Measurements from ENCODE around the gene NACC2.
"Not testable (repeated sequence)": the region's sequence is repeated elsewhere in the genome, so short reads cannot be mapped to it uniquely, and the experiment has no call there.

DNA sequence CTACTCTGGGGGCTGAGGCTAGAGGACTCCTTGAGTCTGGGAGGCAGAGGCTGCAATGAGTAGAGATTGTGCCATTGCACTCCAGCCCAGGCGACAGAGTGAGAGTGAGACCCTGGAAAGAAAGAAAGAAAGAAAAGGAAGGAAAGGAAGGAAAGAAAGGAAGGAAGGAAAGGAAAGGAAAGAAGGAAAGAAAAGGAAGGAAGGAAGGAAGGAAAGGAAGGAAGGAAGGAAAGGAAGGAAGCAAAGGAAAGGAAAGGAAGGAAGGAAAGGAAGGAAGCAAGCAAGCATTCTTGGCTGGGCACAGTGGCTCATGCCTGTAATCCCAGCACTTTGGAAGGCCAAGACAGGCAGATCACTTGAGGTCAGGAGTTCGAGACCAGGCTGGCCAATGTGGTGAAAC lies 54.2 kb downstream of the NACC2 start:
- TF ChIP-seq, protein P1, sequence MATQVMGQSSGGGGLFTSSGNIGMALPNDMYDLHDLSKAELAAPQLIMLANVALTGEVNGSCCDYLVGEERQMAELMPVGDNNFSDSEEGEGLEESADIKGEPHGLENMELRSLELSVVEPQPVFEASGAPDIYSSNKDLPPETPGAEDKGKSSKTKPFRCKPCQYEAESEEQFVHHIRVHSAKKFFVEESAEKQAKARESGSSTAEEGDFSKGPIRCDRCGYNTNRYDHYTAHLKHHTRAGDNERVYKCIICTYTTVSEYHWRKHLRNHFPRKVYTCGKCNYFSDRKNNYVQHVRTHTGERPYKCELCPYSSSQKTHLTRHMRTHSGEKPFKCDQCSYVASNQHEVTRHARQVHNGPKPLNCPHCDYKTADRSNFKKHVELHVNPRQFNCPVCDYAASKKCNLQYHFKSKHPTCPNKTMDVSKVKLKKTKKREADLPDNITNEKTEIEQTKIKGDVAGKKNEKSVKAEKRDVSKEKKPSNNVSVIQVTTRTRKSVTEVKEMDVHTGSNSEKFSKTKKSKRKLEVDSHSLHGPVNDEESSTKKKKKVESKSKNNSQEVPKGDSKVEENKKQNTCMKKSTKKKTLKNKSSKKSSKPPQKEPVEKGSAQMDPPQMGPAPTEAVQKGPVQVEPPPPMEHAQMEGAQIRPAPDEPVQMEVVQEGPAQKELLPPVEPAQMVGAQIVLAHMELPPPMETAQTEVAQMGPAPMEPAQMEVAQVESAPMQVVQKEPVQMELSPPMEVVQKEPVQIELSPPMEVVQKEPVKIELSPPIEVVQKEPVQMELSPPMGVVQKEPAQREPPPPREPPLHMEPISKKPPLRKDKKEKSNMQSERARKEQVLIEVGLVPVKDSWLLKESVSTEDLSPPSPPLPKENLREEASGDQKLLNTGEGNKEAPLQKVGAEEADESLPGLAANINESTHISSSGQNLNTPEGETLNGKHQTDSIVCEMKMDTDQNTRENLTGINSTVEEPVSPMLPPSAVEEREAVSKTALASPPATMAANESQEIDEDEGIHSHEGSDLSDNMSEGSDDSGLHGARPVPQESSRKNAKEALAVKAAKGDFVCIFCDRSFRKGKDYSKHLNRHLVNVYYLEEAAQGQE (IDR thresholded peaks at IDR 0.05; ENCODE audit: low read depth, low read length) = not testable (repeated sequence)
- TF ChIP-seq JUND (IDR thresholded peaks at IDR 0.05); SIN3A (IDR thresholded peaks at IDR 0.05; ENCODE audit: borderline replicate concordance, low read depth, low read length); RCOR1 (IDR thresholded peaks at IDR 0.05; ENCODE audit: low read length); EP300 (IDR thresholded peaks at IDR 0.05; ENCODE audit: borderline replicate concordance in 1 of 2, low read depth in 1 of 2, low read length in 1 of 2): not testable (repeated sequence)
- TF ChIP-seq, protein P2, sequence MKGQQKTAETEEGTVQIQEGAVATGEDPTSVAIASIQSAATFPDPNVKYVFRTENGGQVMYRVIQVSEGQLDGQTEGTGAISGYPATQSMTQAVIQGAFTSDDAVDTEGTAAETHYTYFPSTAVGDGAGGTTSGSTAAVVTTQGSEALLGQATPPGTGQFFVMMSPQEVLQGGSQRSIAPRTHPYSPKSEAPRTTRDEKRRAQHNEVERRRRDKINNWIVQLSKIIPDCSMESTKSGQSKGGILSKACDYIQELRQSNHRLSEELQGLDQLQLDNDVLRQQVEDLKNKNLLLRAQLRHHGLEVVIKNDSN (IDR thresholded peaks at IDR 0.05; ENCODE audit: borderline replicate concordance, low read depth) = not testable (repeated sequence)
- TF ChIP-seq, protein P3, sequence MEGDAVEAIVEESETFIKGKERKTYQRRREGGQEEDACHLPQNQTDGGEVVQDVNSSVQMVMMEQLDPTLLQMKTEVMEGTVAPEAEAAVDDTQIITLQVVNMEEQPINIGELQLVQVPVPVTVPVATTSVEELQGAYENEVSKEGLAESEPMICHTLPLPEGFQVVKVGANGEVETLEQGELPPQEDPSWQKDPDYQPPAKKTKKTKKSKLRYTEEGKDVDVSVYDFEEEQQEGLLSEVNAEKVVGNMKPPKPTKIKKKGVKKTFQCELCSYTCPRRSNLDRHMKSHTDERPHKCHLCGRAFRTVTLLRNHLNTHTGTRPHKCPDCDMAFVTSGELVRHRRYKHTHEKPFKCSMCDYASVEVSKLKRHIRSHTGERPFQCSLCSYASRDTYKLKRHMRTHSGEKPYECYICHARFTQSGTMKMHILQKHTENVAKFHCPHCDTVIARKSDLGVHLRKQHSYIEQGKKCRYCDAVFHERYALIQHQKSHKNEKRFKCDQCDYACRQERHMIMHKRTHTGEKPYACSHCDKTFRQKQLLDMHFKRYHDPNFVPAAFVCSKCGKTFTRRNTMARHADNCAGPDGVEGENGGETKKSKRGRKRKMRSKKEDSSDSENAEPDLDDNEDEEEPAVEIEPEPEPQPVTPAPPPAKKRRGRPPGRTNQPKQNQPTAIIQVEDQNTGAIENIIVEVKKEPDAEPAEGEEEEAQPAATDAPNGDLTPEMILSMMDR (IDR thresholded peaks at IDR 0.05) = not testable (repeated sequence)
